ENCODE data around the gene ABO. TPM values are rescaled to one million over a fixed set of nuclear protein-coding genes. Genes with fewer than 3 reads are reported as not detected.

Gene ABO
- total and polyA plus RNA-seq, 2 donors (not counting 1 experiment from before 2014, with no cell fraction given) = not detected

- peaks cover 0 to 8% of the 10 kb centered on the region in 2 donors for H3K4me1 ChIP-seq (ENCODE audit: control insufficient read depth in 2 of 2, insufficient read depth in 2 of 2, low read length in 2 of 2)
- H3K27me3 ChIP-seq (replicated peaks in 1 of 4; ENCODE audit: control extremely low read depth in 1 of 4, control insufficient read depth in 3 of 4, insufficient read depth in 4 of 4, low read length in 3 of 4) = peaks cover 0 to 39% (median 7%) of the 10 kb centered on the region in 4 experiments
- ChIA-PET POLR2A (no interaction called here), CTCF (no interaction called here)
- peaks cover 2% of the 10 kb centered on the region for H3K4me1 Mint-ChIP-seq
- H3K27ac ChIP-seq (ENCODE audit: low read length in 2 of 2) = no peak overlapping the region
- H3K9me3 ChIP-seq (ENCODE audit: control extremely low read depth in 1 of 3, control insufficient read depth in 2 of 3, insufficient read depth in 1 of 3, low read length in 2 of 3) = peaks cover 0 to 8% (median 0%) of the 10 kb centered on the region in 3 donors
- H4K20me1 ChIP-seq (ENCODE audit: control insufficient read depth, insufficient read depth, low read length, poor library complexity, severe bottlenecking) = no peaks in the 10 kb centered on the region
- ATAC-seq (ENCODE audit: low read depth) (no peak), DNase-seq (no peak)
- TF ChIP-seq CTCF (IDR thresholded peaks at IDR 0.05) (no peak), EZH2 (IDR thresholded peaks at IDR 0.05; ENCODE audit: borderline replicate concordance, insufficient read depth, low read depth, low read length, poor library complexity, severe bottlenecking) (no peak)
- peaks cover 59% of the 10 kb centered on the region for H3K27me3 Mint-ChIP-seq
- H2AFZ ChIP-seq (ENCODE audit: insufficient read depth, low read depth, low read length, poor library complexity, severe bottlenecking) = no peak overlapping the region
- no peak overlapping the region for H3K4me2 ChIP-seq (replicated peaks; ENCODE audit: low read depth, low read length, poor library complexity, severe bottlenecking)
- 73% methylated on average over 6 of the region's 7 CpGs for WGBS (ENCODE audit: insufficient coverage)
- intact Hi-C loops (cut with micrococcal nuclease) = no loop called here
- H3K9me3 Mint-ChIP-seq (ENCODE audit: insufficient read depth) = no peaks in the 10 kb centered on the region
- H3K36me3 ChIP-seq (replicated peaks in 1 of 2; ENCODE audit: control extremely low read depth in 1 of 2, control insufficient read depth in 1 of 2, extremely low read depth in 1 of 2, insufficient read depth in 2 of 2, low read length in 1 of 2) = no peaks in the 10 kb centered on the region
- H3K4me3 ChIP-seq (ENCODE audit: control extremely low read depth in 1 of 5, extremely low read depth in 1 of 5, insufficient read depth in 1 of 5, low read depth in 2 of 5, low read length in 4 of 5) = no peak overlapping the region
- H3K4me3 Mint-ChIP-seq = no peak overlapping the region
- H3K9ac ChIP-seq (ENCODE audit: low read length) = no peak overlapping the region
- H3K27ac Mint-ChIP-seq = no peak overlapping the region
- H3K79me2 ChIP-seq (ENCODE audit: control insufficient read depth, insufficient read depth, low read length) = no peaks in the 10 kb centered on the region
These were observed 1.9 kb downstream of the ABO start for GRCh38 chr9:133273098-133273497.

GRCh38 chr9:133269537-133270362 is 5.3 kb downstream of the ABO start:
- H3K27ac Mint-ChIP-seq = no peak overlapping the region
- no peaks in the 10 kb centered on the region for H3K4me1 Mint-ChIP-seq

More at GRCh38 chr9:133269537-133270362, 5.3 kb downstream of the ABO start:
- no peaks in the 10 kb centered on the region for H4K20me1 ChIP-seq (ENCODE audit: control insufficient read depth, insufficient read depth, low read length, poor library complexity, severe bottlenecking)
- H3K27me3 ChIP-seq (replicated peaks in 1 of 4; ENCODE audit: control extremely low read depth in 1 of 4, control insufficient read depth in 3 of 4, insufficient read depth in 4 of 4, low read length in 3 of 4) = peaks cover 0 to 24% (median 0%) of the 10 kb centered on the region in 4 experiments
- no peaks in the 10 kb centered on the region for H3K79me2 ChIP-seq (ENCODE audit: control insufficient read depth, insufficient read depth, low read length)
- H3K9me3 ChIP-seq (ENCODE audit: control extremely low read depth in 1 of 3, control insufficient read depth in 2 of 3, insufficient read depth in 1 of 3, low read length in 2 of 3) = no peaks in the 10 kb centered on the region
- CTCF ChIA-PET = no interaction called here
- no peak overlapping the region for H3K4me3 ChIP-seq (ENCODE audit: control extremely low read depth in 1 of 5, extremely low read depth in 1 of 5, insufficient read depth in 1 of 5, low read depth in 2 of 5, low read length in 4 of 5)
- WGBS (ENCODE audit: insufficient coverage) = 87% methylated on average over 6 of the region's 9 CpGs
- Mint-ChIP-seq H3K27me3 (peaks cover 53% of the 10 kb centered on the region), H3K4me3 (no peak overlapping the region), H3K9me3 (ENCODE audit: insufficient read depth) (no peaks in the 10 kb centered on the region)
- no peak for ATAC-seq (ENCODE audit: low read depth)
- H3K36me3 ChIP-seq (replicated peaks in 1 of 2; ENCODE audit: control extremely low read depth in 1 of 2, control insufficient read depth in 1 of 2, extremely low read depth in 1 of 2, insufficient read depth in 2 of 2, low read length in 1 of 2) = no peaks in the 10 kb centered on the region
- POLR2A ChIA-PET = no interaction called here
- H2AFZ ChIP-seq (ENCODE audit: insufficient read depth, low read depth, low read length, poor library complexity, severe bottlenecking) = no peak overlapping the region
- no peak for TF ChIP-seq EZH2 (IDR thresholded peaks at IDR 0.05; ENCODE audit: borderline replicate concordance, insufficient read depth, low read depth, low read length, poor library complexity, severe bottlenecking)
- TF ChIP-seq CTCF (IDR thresholded peaks at IDR 0.05) = no peak
- no peak overlapping the region for H3K4me2 ChIP-seq (replicated peaks; ENCODE audit: low read depth, low read length, poor library complexity, severe bottlenecking)
- intact Hi-C loops (cut with micrococcal nuclease) = no loop called here
- H3K4me1 ChIP-seq (ENCODE audit: control insufficient read depth in 2 of 2, insufficient read depth in 2 of 2, low read length in 2 of 2) = no peaks in the 10 kb centered on the region
- no peak overlapping the region for H3K27ac ChIP-seq (ENCODE audit: low read length in 2 of 2)
- no peak for DNase-seq
- no peak overlapping the region for H3K9ac ChIP-seq (ENCODE audit: low read length)

Data from B cell (primary cell).